ENCODE results near the gene NKIRAS1. TPM values are rescaled to one million over a fixed set of nuclear protein-coding genes. Genes with fewer than 3 reads are reported as not detected.

Gene NKIRAS1
- polyA plus RNA-seq, 1 experiment, result 5.1 TPM

GRCh38 chr3:23845326-23846216, 71.2 kb downstream of the NKIRAS1 start:
- Histone ChIP-seq H3K36me3 (ENCODE audit: control insufficient read depth, insufficient read depth, low read length) (no peaks in the 10 kb centered on the region), H3K27me3 (ENCODE audit: control insufficient read depth, insufficient read depth, low read length) (no peaks in the 10 kb centered on the region), H3K4me3 (ENCODE audit: low read depth, low read length) (no peak overlapping the region)
- TF ChIP-seq CTCF (IDR thresholded peaks at IDR 0.05; ENCODE audit: insufficient read depth, low read depth, low read length), result no peak
- no peak for DNase-seq (ENCODE audit: low read depth)
- ChIA-PET POLR2A (no interaction called here), CTCF (interaction anchor here (1.2 to 1.6 kb wide), 2 partner anchors 13 to 25 kb away, joined by 3 to 5 read pairs; no protein-coding TSS in a partner anchor)

GRCh38 chr3:23843869-23844268, 72.9 kb downstream of the NKIRAS1 start:
- ChIA-PET POLR2A (no interaction called here), CTCF (no interaction called here)
- no peak overlapping the region for H3K4me3 ChIP-seq (ENCODE audit: low read depth, low read length)
- TF ChIP-seq CTCF (IDR thresholded peaks at IDR 0.05; ENCODE audit: insufficient read depth, low read depth, low read length), result no peak
- H3K27me3 ChIP-seq (ENCODE audit: control insufficient read depth, insufficient read depth, low read length), result no peaks in the 10 kb centered on the region
- DNase-seq (ENCODE audit: low read depth), result no peak
- H3K36me3 ChIP-seq (ENCODE audit: control insufficient read depth, insufficient read depth, low read length), result no peaks in the 10 kb centered on the region

Other genes starting within 250 kb of the NKIRAS1 start
- 70.0 and 135 TPM in 2 replicates for gene UBE2E1, start 111.0 kb downstream of the NKIRAS1 start, polyA plus RNA-seq (2011; rRNA removed)
- 4,789 and 5,733 TPM in 2 replicates for gene RPL15, start 142 bp upstream of the NKIRAS1 start, polyA plus RNA-seq (2011; rRNA removed)
- 18.0 and 37.7 TPM in 2 replicates for gene NR1D2, start 28.3 kb upstream of the NKIRAS1 start, polyA plus RNA-seq (2011; rRNA removed)